ENCODE measurements around the gene SPRR2E.
"Not testable (repeated sequence)": the region's sequence is repeated elsewhere in the genome, so short reads cannot be mapped to it uniquely, and the experiment has no call there.

Gene SPRR2E

GRCh38 chr1:153094426-153094825 is at the start of gene SPRR2E:
Gene SPRR2E (minus strand): TSS chr1:153094526. CDS start chr1:153093751, 775 bp downstream.
- no peak for DNase-seq (ENCODE audit: low spot score)

- DNase-seq (ENCODE audit: low spot score): no peak
Observed at GRCh38 chr1:153141377-153141776, 47.1 kb upstream of the SPRR2E start.

- DNase-seq (ENCODE audit: low spot score): no peak
Observed at GRCh38 chr1:153140484-153140883, 46.2 kb upstream of the SPRR2E start.

GRCh38 chr1:153133743-153134142 is 39.4 kb upstream of the SPRR2E start:
- DNase-seq (ENCODE audit: low spot score): no peak

GRCh38 chr1:153133267-153133666 is 38.9 kb upstream of the SPRR2E start:
- DNase-seq (ENCODE audit: low spot score): no peak

GRCh38 chr1:153128688-153129087 is 34.4 kb upstream of the SPRR2E start:
- not testable (repeated sequence) for DNase-seq (ENCODE audit: low spot score)

GRCh38 chr1:153127296-153127695 is 33.0 kb upstream of the SPRR2E start:
- DNase-seq (ENCODE audit: low spot score): no peak

- no peak for DNase-seq (ENCODE audit: low spot score)
Observed at GRCh38 chr1:153125536-153125935, 31.2 kb upstream of the SPRR2E start.

GRCh38 chr1:153123793-153124192 is 29.5 kb upstream of the SPRR2E start:
- DNase-seq (ENCODE audit: low spot score): not testable (repeated sequence)

GRCh38 chr1:153122831-153123421 is 28.6 kb upstream of the SPRR2E start:
- peak; percentile 33 for DNase-seq (ENCODE audit: low spot score)

GRCh38 chr1:153120945-153121344 is 26.6 kb upstream of the SPRR2E start:
- no peak for DNase-seq (ENCODE audit: low spot score)

- no peak for DNase-seq (ENCODE audit: low spot score)
Observed at GRCh38 chr1:153119491-153119971, 25.2 kb upstream of the SPRR2E start.

GRCh38 chr1:153115264-153115663 is 20.9 kb upstream of the SPRR2E start:
- DNase-seq (ENCODE audit: low spot score): not testable (repeated sequence)

- no peak for DNase-seq (ENCODE audit: low spot score)
Observed at GRCh38 chr1:153113416-153113815, 19.1 kb upstream of the SPRR2E start, which contains the start of gene SPRR2F. Gene SPRR2F (minus strand): TSS chr1:153113516. CDS start chr1:153112733, 783 bp downstream.

GRCh38 chr1:153112454-153112853 is 18.1 kb upstream of the SPRR2E start:
- DNase-seq (ENCODE audit: low spot score): not testable (repeated sequence)

- peak; percentile 76 for DNase-seq (ENCODE audit: low spot score)
Observed at GRCh38 chr1:153100245-153100644, 5.9 kb upstream of the SPRR2E start.

- no peak for DNase-seq (ENCODE audit: low spot score)
Observed at GRCh38 chr1:153099461-153100045, 5.2 kb upstream of the SPRR2E start.

- no peak for DNase-seq (ENCODE audit: low spot score)
Observed at GRCh38 chr1:153095764-153096163, 1.4 kb upstream of the SPRR2E start.

GRCh38 chr1:153087652-153088051 is 6.7 kb downstream of the SPRR2E start:
- DNase-seq (ENCODE audit: low spot score): no peak

GRCh38 chr1:153081736-153082135 is 12.6 kb downstream of the SPRR2E start:
- DNase-seq (ENCODE audit: low spot score): no peak

GRCh38 chr1:153072806-153073726 is 21.3 kb downstream of the SPRR2E start:
- no peak for DNase-seq (ENCODE audit: low spot score)

- no peak for DNase-seq (ENCODE audit: low spot score)
Observed at GRCh38 chr1:153071511-153071910, 22.8 kb downstream of the SPRR2E start, which contains the start of gene SPRR2B. Gene SPRR2B (minus strand): TSS chr1:153071611. CDS start chr1:153070839, 772 bp downstream.

Measured in kidney tubule cell (primary cell).